GM18951 (cell line): ENCODE data around the gene IRF9.

Source experiments
- POLR2A ChIP-seq: IDR thresholded peaks from 4 replicates; pipeline ENCODE4 v1.6.1; 2011; ENCODE audit warnings: mild to moderate bottlenecking; ENCODE audit not compliant: insufficient read length, insufficient read depth; ENCODE audit errors: extremely low read depth
- in situ Hi-C: fragments of 300-500 bp; cut with MboI; formaldehyde crosslinking; loops from one replicate; pipeline ENCODE4 v1.12.0; 2022; ENCODE audit warnings: low sequenced_read_pairs, mixed read lengths, inconsistent platforms; ENCODE audit not compliant: unreplicated experiment

The IRF9 gene

DNA sequence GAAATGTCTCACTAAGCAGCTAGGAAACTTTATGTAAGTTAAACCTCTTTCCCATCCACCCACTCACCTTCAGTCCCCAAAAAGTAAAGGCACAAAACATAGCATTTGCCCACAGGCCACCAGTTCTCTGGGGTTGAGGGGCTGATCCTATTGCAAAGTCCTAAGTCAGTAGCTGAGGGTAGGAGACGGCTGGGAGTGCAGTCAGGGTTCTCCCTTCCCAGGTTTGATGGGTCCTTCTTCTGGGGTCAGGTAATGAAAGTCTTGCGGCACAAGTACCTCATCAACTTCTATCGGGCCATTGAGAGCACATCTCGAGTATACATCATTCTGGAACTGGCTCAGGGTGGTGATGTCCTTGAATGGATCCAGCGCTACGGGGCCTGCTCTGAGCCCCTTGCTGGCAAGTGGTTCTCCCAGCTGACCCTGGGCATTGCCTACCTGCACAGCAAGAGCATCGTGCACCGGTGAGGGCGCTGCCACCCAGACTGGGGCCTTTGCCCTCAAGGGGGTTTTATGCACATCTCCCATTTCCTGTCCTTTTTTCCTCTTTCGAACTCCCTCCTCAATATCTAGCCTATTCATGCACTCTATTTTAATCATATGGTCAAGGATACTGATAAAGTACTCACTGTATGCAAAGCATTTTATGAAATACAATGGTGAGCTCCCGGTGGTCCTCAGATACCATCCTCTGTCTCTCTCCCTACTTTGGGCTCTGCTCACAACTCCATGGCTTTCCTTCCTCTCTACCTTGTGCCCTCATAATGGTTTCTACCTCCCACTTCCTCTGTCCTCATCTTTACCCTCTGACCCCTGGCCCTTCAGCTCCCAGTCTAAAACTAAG is 45.4 kb downstream of the IRF9 start:
- TF ChIP-seq POLR2A, result no peak

DNA sequence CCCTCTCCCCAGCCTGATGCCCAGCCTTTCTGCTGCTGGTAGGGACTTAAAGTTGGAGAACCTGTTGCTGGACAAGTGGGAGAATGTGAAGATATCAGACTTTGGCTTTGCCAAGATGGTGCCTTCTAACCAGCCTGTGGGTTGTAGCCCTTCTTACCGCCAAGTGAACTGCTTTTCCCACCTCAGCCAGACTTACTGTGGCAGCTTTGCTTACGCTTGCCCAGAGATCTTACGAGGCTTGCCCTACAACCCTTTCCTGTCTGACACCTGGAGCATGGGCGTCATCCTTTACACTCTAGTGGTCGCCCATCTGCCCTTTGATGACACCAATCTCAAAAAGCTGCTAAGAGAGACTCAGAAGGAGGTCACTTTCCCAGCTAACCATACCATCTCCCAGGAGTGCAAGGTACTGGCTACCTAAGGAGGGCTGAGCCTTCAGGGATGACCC is 46.1 kb downstream of the IRF9 start:
- TF ChIP-seq POLR2A, result no peak
- in situ Hi-C loops, result no loop called here

More for the DNA sequence above, 45.4 kb downstream of the IRF9 start:
- in situ Hi-C loops, result no loop called here

DNA sequence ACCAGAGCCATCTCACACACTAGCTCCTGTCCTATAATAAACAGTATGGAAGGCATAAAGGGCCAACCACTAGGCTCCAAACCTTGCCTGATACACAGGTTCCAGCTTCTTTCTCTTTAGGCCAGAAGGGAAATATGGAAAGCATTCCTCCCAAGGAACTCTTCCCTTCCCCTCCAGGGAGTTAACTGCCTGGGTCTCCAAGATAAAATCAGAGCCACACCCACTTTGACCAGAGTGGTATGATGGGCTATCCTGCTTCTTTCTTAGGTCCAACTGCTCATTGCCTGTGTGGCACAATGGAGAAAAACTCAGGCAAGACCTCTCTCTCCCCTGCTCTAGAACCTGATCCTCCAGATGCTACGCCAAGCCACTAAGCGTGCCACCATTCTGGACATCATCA is 46.6 kb downstream of the IRF9 start:
- TF ChIP-seq POLR2A, result no peak
- in situ Hi-C loops, result no loop called here

DNA sequence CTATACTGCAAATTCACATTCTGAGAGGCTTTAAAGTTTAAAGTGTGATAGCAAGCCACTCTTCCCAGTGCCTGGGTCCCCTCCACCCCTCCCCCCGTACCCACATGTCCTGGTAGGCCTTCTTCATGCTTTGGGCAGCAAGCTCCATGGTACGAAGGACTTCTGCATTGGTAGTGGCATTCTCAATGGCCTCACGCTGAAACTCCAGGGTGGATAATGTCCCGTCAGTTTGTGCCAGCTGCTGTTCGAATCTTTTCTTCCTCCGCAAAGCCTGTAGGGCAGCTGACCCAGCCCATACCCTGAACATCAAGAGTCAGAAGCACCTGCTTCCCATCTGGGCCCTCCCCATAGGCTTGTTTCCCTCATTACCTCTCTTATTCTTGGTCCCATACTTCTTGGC is 50.2 kb downstream of the IRF9 start:
- in situ Hi-C loops, result no loop called here
- no peak for TF ChIP-seq POLR2A

DNA sequence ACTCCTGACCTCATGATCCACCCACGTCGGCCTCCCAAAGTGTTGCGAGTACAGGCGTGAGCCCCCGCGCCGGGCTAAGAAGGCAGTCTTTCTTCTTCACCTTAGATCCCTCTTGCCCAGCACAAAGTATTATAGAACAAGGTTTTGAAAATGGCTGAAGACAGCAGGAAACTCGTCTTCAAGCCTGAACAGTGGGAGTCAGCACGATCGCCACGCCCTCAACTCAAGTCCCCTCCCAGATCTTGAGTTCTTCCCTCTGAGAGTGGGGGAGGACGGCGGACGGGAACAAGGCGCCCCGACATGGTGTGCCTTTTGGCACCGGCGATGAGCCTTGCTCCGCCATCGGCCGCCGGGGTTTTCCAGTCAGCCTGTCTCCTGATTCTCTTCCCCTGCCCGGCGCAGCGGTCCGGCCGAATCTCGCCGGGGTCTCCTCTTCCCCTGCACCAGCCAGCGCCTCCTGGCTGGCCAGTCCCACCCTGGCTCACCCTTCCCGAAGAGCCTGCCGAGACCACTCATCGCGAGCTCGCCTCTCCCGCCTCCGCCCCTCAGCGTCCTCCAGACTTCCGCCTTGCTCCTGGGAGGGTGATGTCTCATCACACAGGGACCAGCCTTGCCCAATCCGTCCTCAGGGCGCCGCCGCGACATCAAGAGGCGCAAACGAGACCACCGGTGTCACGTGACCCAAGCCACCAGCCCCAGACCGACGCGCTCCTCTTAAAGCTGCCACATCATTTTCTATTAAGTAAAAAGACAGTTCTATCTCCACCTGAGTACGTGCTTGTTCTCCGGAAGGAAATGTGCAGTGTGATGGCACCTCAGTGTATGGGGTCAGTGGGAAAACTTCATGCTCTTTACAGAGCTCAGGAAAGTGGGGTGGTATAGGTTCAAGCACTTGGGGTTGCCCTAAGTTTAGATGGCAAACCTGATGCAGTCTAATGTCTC is 52.1 kb downstream of the IRF9 start, which contains the start of gene CHMP4A:
TSS of gene CHMP4A (minus strand) at position 565 of the 942 bp plus-strand sequence. CDS start at position 516, 49 bp downstream.
- TF ChIP-seq POLR2A, result peak; percentile 92
- in situ Hi-C loops, result no loop called here

DNA sequence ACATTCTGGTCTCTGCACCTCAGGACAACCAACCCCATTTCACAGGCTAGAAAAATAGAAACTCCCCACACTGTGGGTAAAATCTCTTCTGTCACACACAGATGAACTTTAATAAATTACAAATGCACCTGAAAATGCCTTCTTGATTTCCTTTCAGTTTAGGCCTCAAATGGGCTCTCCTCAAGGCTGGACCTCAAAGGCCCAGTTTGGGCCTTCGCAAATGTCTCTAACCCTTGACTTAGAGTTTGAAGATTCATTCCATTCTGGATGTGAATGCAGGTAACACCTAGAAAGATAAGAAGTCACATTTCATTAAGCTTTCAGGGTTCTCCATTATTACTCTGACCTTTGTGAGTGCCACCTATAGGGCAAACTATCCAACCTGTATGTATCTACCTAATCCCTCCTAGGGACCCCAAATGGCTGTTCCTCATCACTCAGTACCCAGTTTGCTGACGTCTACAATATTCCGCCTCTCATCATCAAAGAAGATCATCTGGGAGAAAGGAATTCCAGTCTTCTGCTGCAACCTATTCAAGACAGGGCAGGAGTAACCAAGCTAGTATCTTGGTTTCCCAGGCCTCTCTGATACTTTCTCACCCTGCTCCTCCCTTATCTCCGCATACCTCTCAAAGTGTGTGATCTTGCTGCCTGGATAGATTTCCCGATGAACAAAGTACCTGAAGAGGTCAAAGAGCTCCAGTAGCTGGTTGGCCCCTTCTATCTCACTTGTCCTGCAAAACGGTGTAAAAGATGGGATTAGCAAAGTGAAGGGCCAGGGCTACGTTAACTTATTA is 53.0 kb downstream of the IRF9 start:
- TF ChIP-seq POLR2A, result no peak
- in situ Hi-C loops, result no loop called here

DNA sequence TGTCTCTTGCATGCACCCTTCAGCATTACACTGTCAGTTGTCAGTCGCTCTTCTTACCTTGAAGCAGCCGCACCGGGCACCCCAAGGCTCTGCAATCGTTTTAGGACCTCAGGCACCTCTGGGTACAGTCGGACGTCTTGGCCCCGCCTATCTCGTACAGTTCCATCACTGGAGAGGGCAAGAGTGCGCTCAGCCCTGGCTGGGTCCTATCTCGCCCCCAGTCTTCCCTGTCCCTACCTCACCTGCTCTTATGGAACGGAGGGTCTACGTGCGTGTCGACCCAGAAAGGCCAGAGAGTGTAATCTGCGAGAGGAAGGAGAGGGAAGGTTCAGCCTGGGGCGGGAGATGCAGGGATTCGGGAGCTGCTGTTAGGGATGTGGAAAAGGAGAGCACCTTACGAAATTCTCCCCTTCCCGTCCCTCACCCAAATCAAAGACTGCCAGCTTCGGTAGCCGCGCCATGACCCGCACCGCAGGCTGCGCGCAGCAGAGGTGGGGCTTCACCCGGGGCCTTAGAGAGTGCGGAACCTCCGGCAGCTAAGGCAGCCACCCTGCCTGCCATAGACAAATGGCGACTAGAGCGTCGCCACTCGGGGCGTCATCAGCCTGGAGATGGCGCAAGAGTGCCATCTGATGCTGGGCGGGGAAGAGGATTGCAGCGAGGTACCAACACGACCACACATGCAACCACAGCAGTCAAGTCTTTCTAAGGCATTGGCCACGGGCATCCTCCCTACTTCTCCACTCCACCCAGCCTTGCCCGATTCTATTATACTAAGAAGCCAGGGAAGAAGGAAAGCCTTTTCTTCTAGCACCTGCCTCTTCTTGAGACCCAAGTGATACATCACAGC is 54.7 kb downstream of the IRF9 start, which contains the start of gene MDP1:
TSS of gene MDP1 (minus strand) at position 572 of the 850 bp plus-strand sequence. CDS start at position 461, 111 bp downstream.
- in situ Hi-C loops, result no loop called here
- peak; percentile 85 for TF ChIP-seq POLR2A
